ENCODE data around the gene SUMO2. TPM values are rescaled to one million over a fixed set of nuclear protein-coding genes. Genes with fewer than 3 reads are reported as not detected.

The SUMO2 gene
- total and polyA plus RNA-seq, 2 of the 13 experiments (the other 11 are each of a cell fraction or from before 2014, with no cell fraction given), result 337 to 553 TPM

- TF ChIP-seq ATF7 (IDR thresholded peaks at IDR 0.05) (no peak), ATF7 (CRISPR knock-in tag; IDR thresholded peaks at IDR 0.05) (peak; percentile 59; the same call in 1 of the 2 replicates), ZNF576 (CRISPR knock-in tag; IDR thresholded peaks at IDR 0.05) (0 out of 2 replicates have a peak, but pooled peaks have one; percentile 39), ZNF333 (CRISPR knock-in tag; IDR thresholded peaks at IDR 0.05; ENCODE audit: borderline replicate concordance) (no peak), ZBTB3 (CRISPR knock-in tag; IDR thresholded peaks at IDR 0.05; ENCODE audit: borderline replicate concordance, low read depth) (no peak), U2AF1 (optimal IDR thresholded peaks at IDR 0.05; ENCODE audit: low read depth, low read length) (peak; percentile 34), ZNF549 (CRISPR knock-in tag; IDR thresholded peaks at IDR 0.05) (no peak; the same call in 1 of the 2 replicates), ZNF331 (CRISPR knock-in tag; IDR thresholded peaks at IDR 0.05) (peak; percentile 53; the same call in 1 of the 2 replicates), TFE3 (CRISPR knock-in tag; IDR thresholded peaks at IDR 0.05) (peak; percentile 17; the same call in 1 of the 2 replicates), ATF7-NPFF (CRISPR knock-in tag; IDR thresholded peaks at IDR 0.05; ENCODE audit: low read depth) (peak; percentile 23), PRMT3 (CRISPR knock-in tag; IDR thresholded peaks at IDR 0.05; ENCODE audit: borderline replicate concordance, low read depth) (no peak), MYPOP (CRISPR knock-in tag; IDR thresholded peaks at IDR 0.05) (peak; percentile 97), DNMT3B (CRISPR knock-in tag; conservative IDR thresholded peaks at IDR 0.05) (no peak; the same call in 1 of the 2 replicates), ZNF710 (CRISPR knock-in tag; IDR thresholded peaks at IDR 0.05; ENCODE audit: borderline replicate concordance) (no peak; the same call in 1 of the 2 replicates), ZNF335 (CRISPR knock-in tag; IDR thresholded peaks at IDR 0.05) (peak; percentile 100), MED13 (CRISPR knock-in tag; IDR thresholded peaks at IDR 0.05) (peak; percentile 74; the same call in 1 of the 2 replicates), KLF11 (CRISPR knock-in tag; IDR thresholded peaks at IDR 0.05) (peak; percentile 75; the same call in 1 of the 2 replicates), KDM2A (CRISPR knock-in tag; IDR thresholded peaks at IDR 0.05; ENCODE audit: borderline replicate concordance, low read depth) (peak; percentile 91), ZNF329 (CRISPR knock-in tag; IDR thresholded peaks at IDR 0.05; ENCODE audit: low read depth) (peak; percentile 75; the same call in 1 of the 2 replicates), ELK4 (CRISPR knock-in tag; IDR thresholded peaks at IDR 0.05; ENCODE audit: borderline replicate concordance) (no peak), ZNF782 (CRISPR knock-in tag; IDR thresholded peaks at IDR 0.05; ENCODE audit: borderline replicate concordance) (peak; percentile 94)
Observed at GRCh38 chr17:75205037-75205792, 22.5 kb upstream of the SUMO2 start, which contains the start of gene NUP85 (continued).

All from HepG2 (cell line).